NOMO-1 (cell line): ENCODE results near the gene ZNF622.
"Not testable (repeated sequence)": the region's sequence is repeated elsewhere in the genome, so short reads cannot be mapped to it uniquely, and the experiment has no call there.

Experiments
- DNase-seq, 2 experiments: peaks; one replicate each; lab custom pipeline; 2025; ENCODE audit not compliant: unreplicated experiment in 2 of 2; lab: John Stamatoyannopoulos, UW

The ZNF622 gene

DNA sequence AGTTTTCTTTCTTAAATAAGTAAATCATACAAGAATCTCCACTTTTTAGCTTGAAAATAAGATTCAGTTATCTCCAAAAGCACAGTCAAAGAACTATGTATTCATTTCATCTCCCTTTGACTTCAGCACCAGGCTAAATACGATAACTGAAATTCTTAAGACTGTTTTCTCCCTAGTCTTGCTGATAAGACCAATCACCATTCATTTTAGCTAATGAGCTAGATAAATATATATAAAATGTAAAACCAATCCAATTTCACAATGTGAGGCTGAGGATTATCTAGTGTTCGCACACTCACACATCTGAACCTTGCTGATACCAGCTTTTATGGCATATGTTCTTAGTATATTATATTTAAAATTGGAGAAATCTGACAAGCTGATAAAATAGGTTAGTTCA is 17.3 kb upstream of the ZNF622 start:
- DNase-seq: no peak

DNA sequence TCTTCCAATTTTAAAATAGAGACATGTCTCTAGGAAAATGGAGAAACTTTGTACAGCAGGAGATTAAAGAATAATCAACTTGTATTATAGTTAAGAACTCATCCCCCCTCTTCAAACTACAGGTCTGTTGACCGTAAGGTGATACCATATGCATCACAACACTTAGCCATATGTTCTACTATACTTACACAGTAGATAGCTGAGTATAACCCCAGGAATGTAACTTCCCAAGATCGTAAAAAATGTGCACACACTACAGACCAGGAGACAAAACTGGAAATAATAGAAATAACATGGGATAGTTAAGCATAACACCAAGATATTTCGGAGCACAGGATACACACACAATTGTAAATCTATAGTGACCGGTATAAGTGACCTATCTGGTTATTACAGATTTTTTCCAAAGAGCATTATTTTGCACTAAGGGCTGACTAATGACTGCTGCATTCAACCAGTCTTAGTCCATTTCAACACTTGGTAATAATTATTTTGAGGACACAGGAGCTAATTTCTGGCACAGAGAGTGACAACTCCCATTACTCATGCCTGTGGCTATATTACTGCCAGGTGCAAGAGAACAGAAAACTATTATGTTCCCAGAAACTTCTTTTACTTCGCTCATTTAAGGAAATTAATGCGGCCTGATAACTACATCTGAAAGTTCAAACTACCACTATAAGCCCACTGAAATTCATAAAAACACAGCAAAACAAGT is 15.4 kb upstream of the ZNF622 start:
- no peak for DNase-seq

- DNase-seq: no peak
Observed at GRCh38 chr5:16480144-16480543, 14.5 kb upstream of the ZNF622 start.

DNA sequence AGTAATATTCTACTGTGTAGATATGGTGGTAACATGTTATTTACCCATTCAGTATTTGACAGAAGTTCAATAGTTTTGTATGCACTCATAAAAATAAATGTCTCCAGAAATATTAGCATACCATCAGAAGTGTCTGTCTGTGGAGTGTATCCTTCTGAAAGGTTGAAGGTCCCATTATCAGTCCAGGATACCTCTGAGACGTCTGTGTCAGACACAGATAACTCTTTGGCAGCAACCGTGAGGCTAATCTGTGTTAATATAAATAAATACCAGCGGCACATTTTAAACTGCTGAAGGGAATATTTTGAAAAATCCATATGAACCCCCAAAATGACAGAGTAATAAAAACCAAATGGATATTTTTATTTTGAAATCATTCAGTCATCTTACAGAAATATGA is 11.9 kb upstream of the ZNF622 start:
- DNase-seq: no peak

GRCh38 chr5:16476417-16476816 is 10.8 kb upstream of the ZNF622 start:
- DNase-seq: not testable (repeated sequence)

DNA sequence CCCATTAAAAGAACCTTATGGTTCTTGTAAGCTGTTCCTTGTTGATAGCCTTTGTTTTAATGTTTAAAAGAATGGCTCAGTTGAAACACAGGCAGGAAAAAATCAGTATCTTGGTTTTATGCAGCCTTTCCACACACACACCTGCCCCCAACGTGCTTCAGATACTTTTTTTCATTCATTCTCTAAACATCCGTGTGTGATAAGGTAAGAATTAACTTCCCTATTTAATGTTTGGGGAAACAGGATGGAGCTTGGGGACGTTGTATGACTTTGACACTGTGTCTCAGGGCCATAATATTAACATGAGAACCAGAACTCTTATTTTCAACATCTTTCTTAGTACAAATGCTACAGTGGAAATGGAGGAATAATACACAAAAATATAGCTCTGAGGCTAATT is 5.8 kb upstream of the ZNF622 start:
- DNase-seq: no peak

DNA sequence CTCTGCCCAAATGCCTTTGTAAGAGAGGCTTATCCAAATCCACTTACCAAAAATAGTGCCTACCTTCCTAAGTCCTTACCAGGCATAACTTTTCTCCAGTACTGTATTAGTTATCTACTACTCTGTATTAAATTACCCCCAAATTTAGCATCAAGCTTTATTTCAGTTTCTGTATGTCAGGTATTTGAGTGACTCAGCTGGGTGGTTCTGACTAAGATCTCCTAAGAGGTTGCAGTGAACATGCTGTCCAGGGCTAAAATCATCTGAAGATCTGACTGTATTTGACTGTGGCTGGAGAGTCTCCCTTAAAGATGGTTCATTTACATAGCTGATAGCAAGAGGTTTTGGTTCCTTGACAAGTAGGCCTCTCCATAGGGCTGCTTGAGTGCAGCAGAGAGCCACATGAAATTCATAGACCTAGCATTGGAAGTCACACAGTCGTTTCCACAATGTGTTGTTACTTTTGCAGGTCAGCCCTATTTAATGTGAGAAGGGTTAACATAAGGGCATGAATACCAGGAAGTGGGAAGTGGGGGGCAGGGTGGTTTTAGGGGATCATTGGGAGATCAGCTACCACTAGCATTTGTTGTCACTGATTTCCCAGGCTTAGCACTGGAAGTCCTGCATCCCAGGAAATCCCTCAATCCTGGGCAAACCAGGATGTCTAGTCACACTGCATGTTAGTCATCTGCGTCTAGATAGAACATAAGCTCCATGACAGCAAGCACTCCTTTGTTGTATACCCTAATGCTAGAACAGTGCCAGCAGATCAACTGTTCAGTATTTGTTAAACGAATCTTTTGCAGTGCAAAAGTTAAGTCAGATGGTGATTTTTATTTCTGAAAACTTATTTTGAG is 2.0 kb upstream of the ZNF622 start:
- no peak for DNase-seq

- DNase-seq: peak; percentile 62 to 71
Observed at GRCh38 chr5:16464664-16465543, 696 bp downstream of the ZNF622 start.

DNA sequence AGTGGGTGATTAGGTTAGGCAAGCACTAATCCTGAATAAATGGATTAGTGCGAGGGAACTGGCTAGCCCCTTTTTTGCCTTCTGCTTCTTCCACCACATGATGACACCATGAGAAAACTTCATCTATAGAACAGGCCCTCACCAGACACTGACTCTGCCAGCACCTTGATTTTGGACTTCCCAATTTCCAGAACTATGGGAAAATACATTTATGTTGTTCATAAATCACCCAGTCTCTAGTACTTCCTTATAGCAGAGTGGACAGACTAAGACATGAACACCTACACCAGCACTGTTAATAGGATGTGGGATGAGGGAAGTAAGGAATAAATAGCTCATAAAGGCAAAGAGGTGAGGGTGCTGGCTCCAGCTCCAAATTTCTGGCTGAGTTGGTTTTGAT is 1.4 kb downstream of the ZNF622 start:
- DNase-seq: no peak

GRCh38 chr5:16461782-16462181 is 3.8 kb downstream of the ZNF622 start:
- DNase-seq: no peak

DNA sequence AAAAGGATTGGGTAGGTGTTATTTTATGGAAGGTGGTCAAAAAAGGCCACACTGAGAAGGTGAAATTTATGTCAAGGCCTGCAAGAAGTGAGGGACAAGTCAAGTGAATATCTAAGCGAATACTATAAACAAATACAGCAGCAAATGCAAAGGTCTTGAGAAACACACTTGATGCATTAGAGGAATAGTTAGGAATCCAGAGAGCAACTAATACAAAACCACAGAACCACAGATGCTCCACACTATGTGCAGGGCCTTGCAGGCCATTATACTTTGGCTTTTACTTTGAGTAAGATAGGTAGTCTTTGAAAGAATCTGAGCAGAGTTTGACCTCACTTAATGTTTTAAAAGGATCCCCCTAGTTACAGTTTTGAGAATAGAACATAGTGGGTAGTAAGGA is 4.6 kb downstream of the ZNF622 start:
- DNase-seq: no peak

DNA sequence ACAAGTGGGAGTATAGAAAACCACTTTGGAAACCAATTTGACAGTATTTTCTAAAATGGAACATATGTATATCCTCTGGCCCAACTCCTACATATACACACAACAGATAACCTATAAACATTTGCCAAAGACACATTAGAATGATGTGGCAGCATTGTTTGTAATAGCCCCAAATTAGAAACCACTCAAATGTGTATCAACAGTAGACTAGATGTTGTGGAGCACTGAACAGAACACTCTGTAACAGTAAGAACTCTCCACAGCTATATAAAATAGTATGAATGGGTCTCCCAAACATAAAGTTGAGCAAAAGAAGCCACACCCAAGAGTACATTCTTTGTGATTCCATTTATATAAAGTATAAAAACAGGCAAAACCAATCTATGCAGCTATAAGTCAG is 6.1 kb downstream of the ZNF622 start:
- no peak for DNase-seq

DNA sequence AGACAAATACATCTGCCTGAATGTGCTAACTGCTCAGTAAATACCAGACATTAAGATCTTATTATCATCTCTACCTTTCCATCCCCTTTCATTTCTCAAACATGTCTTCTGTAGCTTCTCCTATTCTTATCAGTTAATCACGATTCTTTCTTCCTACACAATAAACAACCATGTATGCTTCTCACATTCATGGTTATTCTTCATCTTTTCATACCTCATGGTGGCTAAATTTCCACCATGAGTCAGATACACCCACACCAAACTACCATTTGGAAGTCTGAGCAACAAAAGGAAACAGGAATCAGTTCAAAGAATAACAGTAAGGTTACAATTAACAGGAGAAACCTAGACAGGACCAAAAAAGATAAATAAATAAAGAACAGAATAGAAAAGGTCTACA is 7.7 kb downstream of the ZNF622 start:
- DNase-seq: no peak

DNA sequence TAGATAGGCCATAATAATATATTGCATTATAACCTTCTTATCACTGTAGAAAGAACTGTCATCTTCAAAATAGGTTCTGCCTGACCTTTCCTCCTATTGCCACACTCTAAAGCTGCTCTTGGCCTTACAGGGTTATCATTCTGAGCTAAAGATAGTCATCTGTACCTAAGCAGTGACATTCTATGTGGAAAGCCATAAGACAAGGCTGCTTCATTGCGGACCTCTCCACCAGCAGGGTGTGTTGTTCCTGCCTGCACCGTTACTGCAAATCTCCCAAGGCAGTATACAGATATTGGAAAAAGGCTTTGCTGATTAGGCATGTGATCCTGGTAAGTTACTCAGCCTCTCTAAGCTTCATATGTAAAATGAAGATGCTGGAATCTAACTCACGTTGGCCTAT is 8.1 kb downstream of the ZNF622 start:
- no peak for DNase-seq

DNA sequence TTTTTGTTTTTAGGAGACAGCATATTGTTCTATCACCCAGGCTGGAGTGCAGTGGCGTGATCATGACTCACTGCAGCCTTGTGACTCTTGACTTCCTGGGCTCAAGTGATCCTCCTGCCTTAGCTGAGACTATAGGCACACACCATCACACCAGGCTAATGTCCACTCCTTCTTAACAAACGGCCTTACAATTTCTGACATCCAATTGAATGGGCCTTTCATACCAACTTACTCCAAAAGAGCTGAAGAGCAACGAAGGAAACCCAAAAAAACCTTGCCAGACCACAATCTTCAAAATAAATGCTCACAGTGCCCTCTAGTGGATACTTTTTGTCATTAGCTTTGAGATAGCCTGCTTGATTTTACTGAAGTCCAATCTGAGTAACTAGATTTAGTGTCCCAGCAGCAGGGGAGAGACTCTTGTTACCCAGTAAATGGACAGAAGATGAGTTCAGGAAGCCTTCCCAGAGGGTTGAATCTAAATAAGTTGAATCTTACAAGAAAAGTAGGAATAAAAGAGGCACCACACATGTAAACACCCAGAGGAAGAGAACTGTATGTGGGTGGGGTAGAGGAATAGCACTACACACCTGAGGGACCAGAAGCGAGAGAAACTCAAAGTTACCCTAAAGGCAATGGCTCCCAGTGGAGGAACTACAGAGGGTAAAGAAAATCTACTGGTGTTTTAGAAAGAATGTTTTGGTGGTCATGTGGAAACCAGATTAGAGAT is 9.3 kb downstream of the ZNF622 start:
- DNase-seq: peak; percentile 63 to 81

DNA sequence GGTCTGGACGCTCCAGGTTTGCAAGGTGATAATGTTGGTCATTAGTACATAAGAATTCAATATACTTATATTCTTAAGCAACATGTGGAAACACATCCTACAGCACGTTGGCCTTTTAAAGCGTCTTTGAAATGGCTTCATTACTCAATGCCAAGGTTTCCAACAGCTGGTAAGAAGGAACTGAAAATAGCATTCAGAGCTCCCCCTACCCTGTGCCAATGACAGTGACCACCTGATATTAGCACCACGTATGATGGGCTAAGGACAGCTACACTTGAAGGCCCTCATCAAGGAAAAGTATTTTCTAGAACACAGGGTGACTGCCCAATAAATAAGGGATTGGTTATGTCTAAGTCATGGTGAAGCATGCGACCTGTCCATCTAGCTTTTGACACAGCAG is 9.9 kb downstream of the ZNF622 start:
- peak; percentile 41 to 85 for DNase-seq

- no peak for DNase-seq
Observed at GRCh38 chr5:16454686-16455085, 10.9 kb downstream of the ZNF622 start.

DNA sequence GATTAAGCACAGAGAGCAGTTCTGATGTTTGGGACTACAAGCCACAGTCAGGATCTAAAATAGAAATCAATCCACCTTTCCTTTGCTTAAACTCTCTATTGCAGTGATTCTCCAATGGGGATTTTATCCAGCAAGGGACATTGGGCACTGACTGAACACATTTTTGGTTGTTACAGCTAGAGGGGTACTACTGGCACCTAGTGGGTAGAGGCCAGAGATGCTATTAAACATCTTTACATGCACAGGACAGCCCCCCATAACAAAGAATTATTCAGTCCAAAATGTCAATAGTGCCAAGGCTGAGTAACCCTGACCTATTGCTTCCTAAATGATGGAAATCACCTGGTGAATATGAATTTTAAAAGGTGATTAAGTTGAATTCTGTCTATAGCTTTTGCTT is 12.0 kb downstream of the ZNF622 start:
- no peak for DNase-seq

GRCh38 chr5:16450163-16450562 is 15.4 kb downstream of the ZNF622 start:
- no peak for DNase-seq

DNA sequence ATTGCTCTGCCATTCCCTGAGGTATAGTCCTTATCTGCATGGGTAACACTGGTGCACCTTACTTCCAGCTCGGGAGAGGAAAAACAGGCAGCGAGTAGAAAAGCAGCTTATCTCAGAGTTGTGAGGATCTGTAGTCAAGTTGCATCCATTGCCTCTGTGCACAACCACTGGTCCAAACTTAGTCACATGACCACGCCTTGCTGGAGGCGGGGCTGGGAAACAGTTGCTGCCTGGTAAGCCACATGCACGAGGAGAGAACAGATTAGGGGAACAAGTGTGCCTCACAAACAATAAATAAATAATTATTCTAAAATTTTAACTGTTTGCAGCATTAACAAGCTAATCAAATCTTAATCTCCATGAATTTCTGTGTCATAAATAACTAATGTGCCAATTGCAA is 18.6 kb downstream of the ZNF622 start:
- DNase-seq: no peak

- DNase-seq: no peak
Observed at GRCh38 chr5:16437977-16438376, 27.6 kb downstream of the ZNF622 start.
